ENCODE results near the gene TSC2.

- TF ChIP-seq, protein P1, sequence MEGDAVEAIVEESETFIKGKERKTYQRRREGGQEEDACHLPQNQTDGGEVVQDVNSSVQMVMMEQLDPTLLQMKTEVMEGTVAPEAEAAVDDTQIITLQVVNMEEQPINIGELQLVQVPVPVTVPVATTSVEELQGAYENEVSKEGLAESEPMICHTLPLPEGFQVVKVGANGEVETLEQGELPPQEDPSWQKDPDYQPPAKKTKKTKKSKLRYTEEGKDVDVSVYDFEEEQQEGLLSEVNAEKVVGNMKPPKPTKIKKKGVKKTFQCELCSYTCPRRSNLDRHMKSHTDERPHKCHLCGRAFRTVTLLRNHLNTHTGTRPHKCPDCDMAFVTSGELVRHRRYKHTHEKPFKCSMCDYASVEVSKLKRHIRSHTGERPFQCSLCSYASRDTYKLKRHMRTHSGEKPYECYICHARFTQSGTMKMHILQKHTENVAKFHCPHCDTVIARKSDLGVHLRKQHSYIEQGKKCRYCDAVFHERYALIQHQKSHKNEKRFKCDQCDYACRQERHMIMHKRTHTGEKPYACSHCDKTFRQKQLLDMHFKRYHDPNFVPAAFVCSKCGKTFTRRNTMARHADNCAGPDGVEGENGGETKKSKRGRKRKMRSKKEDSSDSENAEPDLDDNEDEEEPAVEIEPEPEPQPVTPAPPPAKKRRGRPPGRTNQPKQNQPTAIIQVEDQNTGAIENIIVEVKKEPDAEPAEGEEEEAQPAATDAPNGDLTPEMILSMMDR (conservative IDR thresholded peaks at IDR 0.05), result no peak
- TF ChIP-seq ZFX (IDR thresholded peaks at IDR 0.05), result no peak
Observed at GRCh38 chr16:2089706-2090480, 42.1 kb downstream of the TSC2 start.
